ENCODE results near the gene CLTCL1. TPM values are rescaled to one million over a fixed set of nuclear protein-coding genes. Genes with fewer than 3 reads are reported as not detected.

CLTCL1 gene
- total RNA-seq, 2 experiments from 2014 or later = 0.93 to 1.1 TPM

DNA sequence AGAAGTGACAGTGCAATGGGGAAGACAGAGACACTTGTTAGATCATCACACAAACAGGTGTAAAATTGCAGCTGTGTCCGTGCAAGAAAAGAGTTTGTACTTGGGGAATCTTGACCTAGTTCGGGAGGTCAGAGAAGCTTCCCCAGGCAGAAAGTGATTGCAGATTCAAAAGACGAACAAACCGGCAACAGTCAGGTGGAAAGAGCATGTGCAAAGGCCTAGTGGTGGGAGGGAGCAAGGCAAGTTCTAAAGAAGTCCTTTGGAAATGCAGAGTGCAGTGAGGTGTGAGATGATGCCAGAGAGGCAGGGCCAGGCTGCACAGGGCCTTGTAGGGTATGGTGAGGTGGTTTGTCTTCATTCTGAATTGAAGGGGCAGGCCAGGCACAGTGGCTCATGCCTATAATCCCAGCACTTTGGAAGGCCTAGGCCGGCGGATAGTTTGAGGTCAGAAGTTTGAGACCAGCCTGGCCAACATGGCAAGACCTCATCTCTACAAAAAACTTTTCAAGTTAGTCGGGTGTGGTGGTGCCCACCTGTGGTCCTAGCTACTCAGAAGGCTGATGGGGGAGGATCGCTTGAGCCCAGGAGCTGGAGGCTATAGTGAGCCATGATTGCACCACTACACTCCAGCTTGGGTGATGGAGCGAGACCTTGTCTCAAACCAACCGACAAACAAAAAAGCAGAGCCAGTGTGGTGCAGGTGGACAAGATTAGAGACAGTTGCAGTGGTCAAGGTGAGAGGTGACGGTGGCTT, 145.1 kb downstream of the CLTCL1 start:
- ChIA-PET POLR2A (interaction anchor here (1.0 to 2.5 kb wide), 2 partner anchors 21 to 24 kb away, joined by 3 to 10 read pairs; partner anchors contain the start of gene DGCR2), CTCF (interaction anchor here (1.5 to 3.1 kb wide), 2 partner anchors 332 to 484 kb away, joined by 3 to 16 read pairs; partner anchors contain the start of genes CDC45 and UFD1)
- no peak for DNase-seq
- Mint-ChIP-seq H3K9me3 (no peaks in the 10 kb centered on the region), H3K27me3 (peaks cover 33% of the 10 kb centered on the region), H3K27ac (no peak overlapping the region), H3K4me1 (peaks cover 27% of the 10 kb centered on the region), H3K4me3 (no peak overlapping the region), H3K36me3 (ENCODE audit: low read depth) (peaks cover 13% of the 10 kb centered on the region)

DNA sequence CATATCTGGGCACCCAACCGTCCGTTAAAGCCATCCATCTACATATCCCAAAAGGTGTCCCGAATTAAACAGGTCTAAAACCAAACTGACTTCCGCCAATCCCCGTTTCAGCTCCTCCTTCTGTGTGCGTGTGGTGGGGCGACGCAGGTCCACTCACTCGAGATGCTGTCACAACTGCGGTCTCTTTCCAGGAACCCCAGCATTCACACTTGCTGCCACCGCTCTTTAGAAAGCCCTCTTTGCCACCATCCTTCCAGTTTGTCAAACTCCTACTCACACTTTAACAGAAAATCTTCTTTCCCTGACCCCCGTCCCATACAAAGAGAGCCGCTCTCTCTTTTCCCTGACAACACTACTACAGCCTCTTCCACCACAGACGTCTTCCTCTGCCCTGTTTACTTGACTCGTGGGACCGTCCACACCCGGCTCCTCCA, 147.5 kb downstream of the CLTCL1 start:
- ChIA-PET POLR2A (interaction anchor here (0.9 to 2.5 kb wide), 17 partner anchors 11 to 712 kb away, joined by 3 to 30 read pairs (median 8); partner anchors contain the start of genes CDC45, CLTCL1, DGCR2 and SLC25A1), CTCF (interaction anchor here (0.6 to 3.1 kb wide), 23 partner anchors 10 to 485 kb away, joined by 3 to 17 read pairs (median 4); partner anchors contain the start of genes CDC45, CLTCL1, DGCR2 and DGCR6)
- peak; percentile 58 for DNase-seq
- Mint-ChIP-seq H3K4me1 (peaks cover 21% of the 10 kb centered on the region), H3K9me3 (no peaks in the 10 kb centered on the region), H3K27me3 (peaks cover 23% of the 10 kb centered on the region), H3K36me3 (ENCODE audit: low read depth) (peaks cover 25% of the 10 kb centered on the region), H3K4me3 (peak overlapping the region; percentile 97), H3K27ac (peak overlapping the region; percentile 95)

DNA sequence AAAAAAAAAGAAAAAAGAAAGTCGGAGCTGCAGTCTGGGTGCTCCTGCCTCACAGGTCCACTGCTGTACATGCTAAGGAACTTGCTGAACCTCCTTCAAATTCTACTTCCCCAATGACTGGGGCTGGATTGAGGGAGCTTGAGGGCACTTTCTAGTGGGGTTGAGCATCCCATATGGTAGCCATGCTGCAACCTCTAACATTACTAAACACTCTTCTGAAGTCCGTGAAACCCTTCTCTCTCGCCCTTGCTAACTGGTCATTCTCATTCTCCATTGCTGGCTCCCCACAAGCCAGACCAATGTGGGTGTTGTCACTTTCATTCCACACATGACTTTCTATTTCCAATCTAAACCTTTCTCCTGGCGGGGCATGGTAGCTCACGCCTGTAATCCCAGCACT, 148.3 kb downstream of the CLTCL1 start:
- Mint-ChIP-seq H3K4me1 (peaks cover 21% of the 10 kb centered on the region), H3K27me3 (peaks cover 18% of the 10 kb centered on the region), H3K4me3 (peak overlapping the region; percentile 97), H3K36me3 (ENCODE audit: low read depth) (peaks cover 25% of the 10 kb centered on the region), H3K9me3 (no peaks in the 10 kb centered on the region), H3K27ac (no peak overlapping the region)
- ChIA-PET POLR2A (interaction anchor here (0.9 to 2.4 kb wide), 10 partner anchors 10 to 336 kb away, joined by 3 to 30 read pairs (median 10); partner anchors contain the start of genes CDC45, CLTCL1, DGCR2 and SLC25A1), CTCF (interaction anchor here (1.8 to 3.1 kb wide), 5 partner anchors 21 to 335 kb away, joined by 8 to 17 read pairs (median 12); partner anchors contain the start of genes CDC45, DGCR2, SLC25A1 and UFD1)
- DNase-seq = no peak

GRCh38 chr22:19142394-19142793, 149.1 kb downstream of the CLTCL1 start:
- H3K9me3 Mint-ChIP-seq = no peaks in the 10 kb centered on the region
- H3K36me3 Mint-ChIP-seq (ENCODE audit: low read depth) = peaks cover 25% of the 10 kb centered on the region
- H3K27me3 Mint-ChIP-seq = peaks cover 10% of the 10 kb centered on the region
- no peak overlapping the region for H3K27ac Mint-ChIP-seq
- peaks cover 21% of the 10 kb centered on the region for H3K4me1 Mint-ChIP-seq
- CTCF ChIA-PET = interaction anchor here (2.5 kb wide), 1 partner anchor 32 kb away, joined by 8 read pairs; no protein-coding TSS in a partner anchor
- peak overlapping the region; percentile 24 for H3K4me3 Mint-ChIP-seq
- POLR2A ChIA-PET = interaction anchor here (2.4 kb wide), 1 partner anchor 20 kb away, joined by 30 read pairs; the partner anchor contains the start of gene DGCR2
- no peak for DNase-seq

DNA sequence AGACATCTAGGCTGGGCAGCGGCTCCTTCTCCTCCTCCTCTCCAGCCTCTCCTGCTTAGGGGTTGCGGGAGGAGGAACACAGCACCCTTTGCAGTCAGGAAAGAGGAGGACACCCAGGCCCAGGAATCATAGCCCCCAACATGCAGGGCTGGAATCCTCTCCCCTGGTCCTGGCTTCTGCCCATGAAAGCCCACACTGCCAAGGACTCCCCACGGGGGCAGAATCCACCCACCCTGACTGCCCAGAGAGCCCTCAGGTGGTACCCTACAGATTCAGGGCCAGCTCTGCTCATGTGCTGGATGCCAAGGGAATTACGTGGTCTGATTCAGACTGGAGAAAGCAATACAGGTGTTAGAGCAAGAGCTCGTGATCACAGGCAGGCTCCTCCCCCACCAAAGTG, 151.5 kb downstream of the CLTCL1 start:
- Mint-ChIP-seq H3K27ac (no peak overlapping the region), H3K36me3 (ENCODE audit: low read depth) (peaks cover 39% of the 10 kb centered on the region), H3K27me3 (no peaks in the 10 kb centered on the region), H3K9me3 (no peaks in the 10 kb centered on the region), H3K4me3 (no peak overlapping the region), H3K4me1 (peaks cover 21% of the 10 kb centered on the region)
- POLR2A ChIA-PET = interaction anchor here (0.7 kb wide), 1 partner anchor 17 kb away, joined by 4 read pairs; the partner anchor contains the start of gene DGCR2
- DNase-seq = no peak
- CTCF ChIA-PET = no interaction called here

GRCh38 chr22:19139001-19139356, 152.5 kb downstream of the CLTCL1 start:
- no peak overlapping the region for H3K4me3 Mint-ChIP-seq
- CTCF ChIA-PET = no interaction called here
- H3K27ac Mint-ChIP-seq = no peak overlapping the region

GRCh38 chr22:19138217-19139000, 153.1 kb downstream of the CLTCL1 start:
- Mint-ChIP-seq H3K36me3 (ENCODE audit: low read depth) (peaks cover 42% of the 10 kb centered on the region), H3K4me3 (no peak overlapping the region), H3K9me3 (no peaks in the 10 kb centered on the region), H3K4me1 (peaks cover 8% of the 10 kb centered on the region), H3K27me3 (no peaks in the 10 kb centered on the region), H3K27ac (no peak overlapping the region)
- POLR2A ChIA-PET = interaction anchor here (1.3 kb wide), 1 partner anchor 14 kb away, joined by 3 read pairs; no protein-coding TSS in a partner anchor
- DNase-seq = no peak
- CTCF ChIA-PET = no interaction called here

More at GRCh38 chr22:19139001-19139356, 152.5 kb downstream of the CLTCL1 start:
- peaks cover 44% of the 10 kb centered on the region for H3K36me3 Mint-ChIP-seq (ENCODE audit: low read depth)
- H3K4me1 Mint-ChIP-seq = peaks cover 13% of the 10 kb centered on the region
- H3K9me3 Mint-ChIP-seq = no peaks in the 10 kb centered on the region
- DNase-seq = no peak
- POLR2A ChIA-PET = interaction anchor here (1.3 kb wide), 1 partner anchor 15 kb away, joined by 3 read pairs; no protein-coding TSS in a partner anchor
- H3K27me3 Mint-ChIP-seq = no peaks in the 10 kb centered on the region

DNA sequence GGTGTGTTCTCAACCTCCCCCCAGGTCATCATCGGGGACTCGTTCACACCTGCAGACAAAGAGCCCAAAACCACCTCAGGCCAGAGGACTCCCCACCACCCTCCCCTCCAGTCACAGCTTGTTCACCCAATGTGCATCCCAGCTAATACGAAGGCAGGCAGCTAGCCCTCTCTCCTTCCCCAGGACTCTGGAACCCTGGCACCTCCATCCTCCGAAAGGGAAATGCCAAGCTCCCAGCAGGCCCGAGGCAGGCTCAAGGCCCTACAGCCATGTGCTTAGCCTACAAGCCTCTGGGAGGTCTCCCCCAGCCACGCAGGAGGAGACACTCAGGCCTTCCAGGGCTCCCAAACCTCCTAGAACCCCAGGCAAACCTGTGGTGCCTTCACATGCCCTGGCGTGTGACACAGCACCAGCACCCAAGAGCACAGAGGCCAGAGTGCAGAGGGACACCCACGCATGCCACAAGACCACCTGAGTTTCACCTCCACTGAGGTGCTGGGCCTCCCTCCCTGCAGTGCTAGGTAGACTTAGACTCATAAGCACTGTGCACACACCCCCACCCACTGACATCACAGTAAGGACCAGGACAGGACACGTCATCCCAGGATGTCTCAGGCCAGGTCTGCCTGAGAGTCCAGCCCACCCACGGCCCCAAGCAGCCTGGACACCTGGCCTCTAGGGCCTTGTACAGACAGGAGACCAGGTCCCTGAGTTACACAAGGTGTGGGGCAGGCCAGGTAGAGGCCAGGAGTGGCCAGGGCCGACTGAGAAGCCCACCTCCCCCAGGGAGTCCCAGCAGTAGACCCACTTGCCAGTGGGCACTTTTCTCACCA, 153.9 kb downstream of the CLTCL1 start:
- CTCF ChIA-PET = no interaction called here
- POLR2A ChIA-PET = no interaction called here
- H3K4me1 Mint-ChIP-seq = peaks cover 3% of the 10 kb centered on the region
- no peak overlapping the region for H3K27ac Mint-ChIP-seq
- H3K4me3 Mint-ChIP-seq = no peak overlapping the region
- peaks cover 42% of the 10 kb centered on the region for H3K36me3 Mint-ChIP-seq (ENCODE audit: low read depth)
- H3K27me3 Mint-ChIP-seq = no peaks in the 10 kb centered on the region
- DNase-seq = no peak
- H3K9me3 Mint-ChIP-seq = no peaks in the 10 kb centered on the region

GRCh38 chr22:19136915-19137314, 154.6 kb downstream of the CLTCL1 start:
- H3K27ac Mint-ChIP-seq = no peak overlapping the region
- no peaks in the 10 kb centered on the region for H3K9me3 Mint-ChIP-seq
- H3K4me1 Mint-ChIP-seq = peaks cover 2% of the 10 kb centered on the region
- POLR2A ChIA-PET = no interaction called here
- CTCF ChIA-PET = no interaction called here
- DNase-seq = no peak
- H3K4me3 Mint-ChIP-seq = no peak overlapping the region
- no peaks in the 10 kb centered on the region for H3K27me3 Mint-ChIP-seq
- H3K36me3 Mint-ChIP-seq (ENCODE audit: low read depth) = peaks cover 40% of the 10 kb centered on the region

DNA sequence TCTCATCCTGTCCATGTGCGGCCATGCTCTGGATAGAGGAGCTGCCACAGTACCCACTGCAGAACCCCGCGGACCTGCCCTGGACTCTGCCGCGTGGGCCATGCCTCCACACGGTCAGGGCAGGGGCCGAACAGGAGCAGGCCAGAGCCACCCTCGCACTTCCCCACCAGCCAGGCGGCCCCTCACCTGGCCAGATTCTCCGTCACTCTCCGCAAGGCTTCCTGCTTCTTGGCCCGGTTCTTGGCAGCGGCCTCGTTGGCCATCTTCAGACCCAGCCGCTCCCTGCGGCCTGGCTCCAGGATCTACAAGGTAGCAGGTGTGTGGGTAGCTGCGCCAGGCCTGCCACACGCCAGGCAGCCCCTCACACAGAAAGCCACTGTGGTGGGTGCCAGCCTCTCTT, 156.6 kb downstream of the CLTCL1 start:
- no peak overlapping the region for H3K4me3 Mint-ChIP-seq
- no peaks in the 10 kb centered on the region for H3K4me1 Mint-ChIP-seq
- DNase-seq = no peak
- peaks cover 36% of the 10 kb centered on the region for H3K36me3 Mint-ChIP-seq (ENCODE audit: low read depth)
- H3K9me3 Mint-ChIP-seq = no peaks in the 10 kb centered on the region
- ChIA-PET POLR2A (interaction anchor here (3.4 kb wide), 1 partner anchor 9 kb away, joined by 15 read pairs; the partner anchor contains the start of gene ESS2), CTCF (no interaction called here)
- no peaks in the 10 kb centered on the region for H3K27me3 Mint-ChIP-seq
- H3K27ac Mint-ChIP-seq = no peak overlapping the region

DNA sequence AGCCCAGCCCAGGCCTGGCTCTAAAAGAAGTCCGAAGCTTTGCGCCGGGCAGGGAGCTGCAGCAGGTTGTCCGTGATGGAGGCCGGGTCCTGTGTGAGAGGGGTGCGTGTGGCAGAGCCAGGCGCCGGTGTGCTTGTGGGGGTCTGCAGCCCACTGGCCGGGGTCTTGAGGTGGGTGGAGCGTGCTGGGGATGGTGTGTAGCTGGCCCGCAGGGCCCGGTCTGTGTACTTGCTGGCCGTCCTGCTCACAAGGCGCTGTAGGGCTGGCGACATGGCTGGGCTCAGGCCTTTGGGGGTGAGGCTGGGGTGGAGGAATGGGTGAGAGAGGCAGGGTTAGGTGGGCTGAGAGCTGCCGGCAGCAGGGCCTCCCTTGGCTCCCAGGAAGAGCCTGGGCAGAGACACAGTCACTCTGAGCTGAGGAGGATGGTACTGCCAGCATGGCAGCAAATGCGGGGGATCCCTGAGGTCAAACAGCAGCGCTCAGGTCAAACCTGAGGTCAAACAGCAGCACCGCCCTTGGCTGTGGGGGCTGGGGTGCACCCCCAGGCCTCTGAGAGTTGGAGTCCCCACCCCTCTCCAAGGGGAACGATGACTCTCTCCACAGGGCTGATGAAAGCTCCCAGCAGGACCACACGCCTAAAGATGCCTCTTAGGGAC, 157.2 kb downstream of the CLTCL1 start:
- no peak for DNase-seq
- Mint-ChIP-seq H3K9me3 (no peaks in the 10 kb centered on the region), H3K36me3 (ENCODE audit: low read depth) (peaks cover 31% of the 10 kb centered on the region), H3K4me1 (no peaks in the 10 kb centered on the region), H3K27me3 (no peaks in the 10 kb centered on the region), H3K4me3 (no peak overlapping the region), H3K27ac (no peak overlapping the region)
- CTCF ChIA-PET = no interaction called here
- POLR2A ChIA-PET = interaction anchor here (3.4 kb wide), 1 partner anchor 10 kb away, joined by 15 read pairs; the partner anchor contains the start of gene ESS2

GRCh38 chr22:19133561-19133960, 158.0 kb downstream of the CLTCL1 start:
- Mint-ChIP-seq H3K27ac (no peak overlapping the region), H3K9me3 (no peaks in the 10 kb centered on the region), H3K4me1 (no peaks in the 10 kb centered on the region), H3K4me3 (no peak overlapping the region), H3K36me3 (ENCODE audit: low read depth) (peaks cover 29% of the 10 kb centered on the region), H3K27me3 (no peaks in the 10 kb centered on the region)
- POLR2A ChIA-PET = interaction anchor here (3.4 kb wide), 1 partner anchor 11 kb away, joined by 15 read pairs; the partner anchor contains the start of gene ESS2
- CTCF ChIA-PET = no interaction called here
- DNase-seq = no peak

Data from activated CD4-positive, alpha-beta memory T cell treated with anti-CD3 and anti-CD28 coated beads, Interleukin-2, amount 10 ng/mL, durations not matched to agents 7 days and 5 days (primary cell).